Adipose tissue (tissue), 3 donors: Measurements from ENCODE around the gene BRD7. TPM values are rescaled to one million over a fixed set of nuclear protein-coding genes. Genes with fewer than 3 reads are reported as not detected.

ENCODE experiments used
- H3K27ac ChIP-seq: one replicate; pipeline ENCODE4 v1.5.1; 2013; ENCODE audit warnings: low read depth, low read length
- WGBS, 3 donors: extraction: QIAGEN DNeasy Blood & Tissue Kit; methylation state at CpG; one replicate each; pipeline ENCODE4 v1.1.7; 2013; 5-methylcytosine and 5-hydroxymethylcytosine counted together
- polyA plus RNA-seq, 3 donors: library from polyadenylated mRNA; stranded (reverse); fragments of 200-250 nt; gene quantifications; one replicate each; pipeline ENCODE4 v1.2.3, GENCODE V29; 2013
- donor health status: healthy with polysubstance abuse.
- donor health status: Bipolar disorder and iron deficiency.
- donor health status: healthy.

Gene BRD7
- polyA plus RNA-seq, 3 donors, result 27.4 to 59.9 (median 32.0) TPM

- H3K27ac ChIP-seq, result no peak overlapping the region
- WGBS, 3 donors, result 83 to 92% (median 86%) methylated on average over 17 of the region's 17 CpGs
Measured at GRCh38 chr16:50288026-50288425, 80.8 kb downstream of the BRD7 start.

GRCh38 chr16:50286681-50287080 is 82.1 kb downstream of the BRD7 start:
- WGBS, 3 donors, result 96 to 99% (median 96%) methylated on average over 3 of the region's 3 CpGs
- no peak overlapping the region for H3K27ac ChIP-seq

GRCh38 chr16:50285406-50286003 is 83.3 kb downstream of the BRD7 start:
- no peak overlapping the region for H3K27ac ChIP-seq
- 59 to 64% (median 64%) methylated on average over 5 of the region's 5 CpGs for WGBS, 3 donors

- no peak overlapping the region for H3K27ac ChIP-seq
- 42 to 54% (median 45%) methylated on average over 14 of the region's 14 CpGs for WGBS, 3 donors
Measured at GRCh38 chr16:50284131-50284911, 84.5 kb downstream of the BRD7 start.

- WGBS, 3 donors, result 58 to 86% (median 64%) methylated on average over 9 of the region's 9 CpGs
Measured at GRCh38 chr16:50282955-50283631, 85.7 kb downstream of the BRD7 start.

GRCh38 chr16:50282010-50282538 is 86.7 kb downstream of the BRD7 start:
- 19 to 74% (median 22%) methylated on average over 7 of the region's 7 CpGs for whole genome bisulfite sequencing, 3 donors
- no peak overlapping the region for H3K27ac ChIP-seq

More at GRCh38 chr16:50282955-50283631, 85.7 kb downstream of the BRD7 start:
- no peak overlapping the region for H3K27ac ChIP-seq

GRCh38 chr16:50281391-50282009 is 87.3 kb downstream of the BRD7 start:
- H3K27ac ChIP-seq, result no peak overlapping the region
- WGBS, 3 donors, result 44 to 81% (median 45%) methylated on average over 20 to 21 of the region's 21 CpGs

GRCh38 chr16:50280932-50281331 is 87.9 kb downstream of the BRD7 start:
- no peak overlapping the region for H3K27ac ChIP-seq
- WGBS, 3 donors, result 82 to 92% (median 89%) methylated on average over 5 of the region's 5 CpGs

GRCh38 chr16:50279504-50279865 is 89.3 kb downstream of the BRD7 start:
- 61 to 78% (median 77%) methylated on average over 2 of the region's 2 CpGs for WGBS, 3 donors
- H3K27ac ChIP-seq, result no peak overlapping the region

GRCh38 chr16:50278251-50278650 is 90.5 kb downstream of the BRD7 start:
- no peak overlapping the region for H3K27ac ChIP-seq
- WGBS, 3 donors, result 58 to 68% (median 61%) methylated on average over 3 of the region's 3 CpGs

GRCh38 chr16:50276801-50277555 is 91.8 kb downstream of the BRD7 start:
- 85 to 93% (median 88%) methylated on average over 4 of the region's 4 CpGs for WGBS, 3 donors
- no peak overlapping the region for H3K27ac ChIP-seq

- no peak overlapping the region for H3K27ac ChIP-seq
- WGBS, 3 donors, result 69 to 94% (median 78%) methylated on average over 2 of the region's 2 CpGs
Measured at GRCh38 chr16:50276326-50276640, 92.5 kb downstream of the BRD7 start.

GRCh38 chr16:50275428-50276325 is 93.1 kb downstream of the BRD7 start:
- 79 to 86% (median 82%) methylated on average over 12 of the region's 12 CpGs for WGBS, 3 donors
- no peak overlapping the region for H3K27ac ChIP-seq

GRCh38 chr16:50275098-50275415 is 93.7 kb downstream of the BRD7 start:
- 86 to 94% (median 89%) methylated on average over 3 of the region's 3 CpGs for WGBS, 3 donors
- no peak overlapping the region for H3K27ac ChIP-seq

- no peak overlapping the region for H3K27ac ChIP-seq
- WGBS, 3 donors, result 46 to 79% (median 55%) methylated on average over 17 to 18 of the region's 18 CpGs
Measured at GRCh38 chr16:50274326-50275097, 94.3 kb downstream of the BRD7 start.

GRCh38 chr16:50273888-50274325 is 94.9 kb downstream of the BRD7 start:
- no peak overlapping the region for H3K27ac ChIP-seq
- 41 to 73% (median 54%) methylated on average over 13 of the region's 13 CpGs for WGBS, 3 donors

GRCh38 chr16:50273382-50273690 is 95.5 kb downstream of the BRD7 start:
- no peak overlapping the region for H3K27ac ChIP-seq
- 74 to 93% (median 82%) methylated on average over 2 of the region's 2 CpGs for WGBS, 3 donors
